ENCODE results near the gene IL22RA1. TPM values are rescaled to one million over a fixed set of nuclear protein-coding genes. Genes with fewer than 3 reads are reported as not detected.

IL22RA1 gene
- total RNA-seq, 1 experiment from 2014 or later = 5.0 TPM

GRCh38 chr1:24175033-24175755 lies 32.3 kb upstream of the IL22RA1 start:
- Histone ChIP-seq H2AFZ (no peak overlapping the region), H3K36me3 (ENCODE audit: low read depth) (no peaks in the 10 kb centered on the region), H3K79me2 (ENCODE audit: low read depth) (no peaks in the 10 kb centered on the region), H3K4me1 (replicated peaks; ENCODE audit: insufficient read depth) (peaks cover 11% of the 10 kb centered on the region; the same call in 1 of the 2 replicates), H3K4me3 (no peak overlapping the region), H4K20me1 (ENCODE audit: insufficient read depth) (no peaks in the 10 kb centered on the region), H3K27ac (0 out of 2 replicates have a peak overlapping the region, but pooled peaks have one; percentile 34), H3K27me3 (ENCODE audit: insufficient read depth, low read depth) (no peaks in the 10 kb centered on the region), H3K4me2 (0 out of 2 replicates have a peak overlapping the region, but pooled peaks have one; percentile 28), H3F3A (ENCODE audit: insufficient read depth, low read depth) (no peaks in the 10 kb centered on the region), H3K9me2 (ENCODE audit: insufficient read depth) (no peaks in the 10 kb centered on the region), H3K9me3 (ENCODE audit: insufficient read depth, low read depth) (no peaks in the 10 kb centered on the region)
- ChIA-PET POLR2A (ENCODE audit: unreplicated experiment) (no interaction called here), CTCF (no interaction called here)
- intact Hi-C loops (cut with micrococcal nuclease; ENCODE audit: unreplicated experiment) = no loop called here
- no peak for TF ChIP-seq EZH2 (IDR thresholded peaks at IDR 0.05; ENCODE audit: low read depth)
- no TSS peak for BruUV-seq (replicated peaks)
- DNase-seq = peak in 1 of 2 experiments; percentile 43

- Histone ChIP-seq H3K9me3 (ENCODE audit: insufficient read depth, low read depth) (no peaks in the 10 kb centered on the region), H3K4me2 (no peak overlapping the region), H3K36me3 (ENCODE audit: low read depth) (no peaks in the 10 kb centered on the region), H2AFZ (no peak overlapping the region), H3K27ac (no peak overlapping the region), H3K79me2 (ENCODE audit: low read depth) (no peaks in the 10 kb centered on the region), H3K4me1 (replicated peaks; ENCODE audit: insufficient read depth) (peaks cover 11% of the 10 kb centered on the region; the same call in 1 of the 2 replicates), H3F3A (ENCODE audit: insufficient read depth, low read depth) (no peaks in the 10 kb centered on the region), H3K27me3 (ENCODE audit: insufficient read depth, low read depth) (no peaks in the 10 kb centered on the region), H3K9me2 (ENCODE audit: insufficient read depth) (no peaks in the 10 kb centered on the region), H4K20me1 (ENCODE audit: insufficient read depth) (no peaks in the 10 kb centered on the region), H3K4me3 (no peak overlapping the region)
- intact Hi-C loops (cut with micrococcal nuclease; ENCODE audit: unreplicated experiment) = no loop called here
- POLR2A ChIA-PET (ENCODE audit: unreplicated experiment) = no interaction called here
- BruUV-seq (replicated peaks) = no TSS peak
- no peak for TF ChIP-seq EZH2 (IDR thresholded peaks at IDR 0.05; ENCODE audit: low read depth)
- TF ChIP-seq CTCF (conservative IDR thresholded peaks at IDR 0.05) = no peak
- CTCF ChIA-PET = no interaction called here
- no peak for DNase-seq
Measured at GRCh38 chr1:24173638-24174575, 31.0 kb upstream of the IL22RA1 start.

GRCh38 chr1:24172598-24172997 lies 29.7 kb upstream of the IL22RA1 start:
- Histone ChIP-seq H3K9me3 (ENCODE audit: insufficient read depth, low read depth) (no peaks in the 10 kb centered on the region), H3K4me3 (no peak overlapping the region), H3K27me3 (ENCODE audit: insufficient read depth, low read depth) (no peaks in the 10 kb centered on the region), H2AFZ (no peak overlapping the region), H3K4me2 (no peak overlapping the region), H3K4me1 (replicated peaks; ENCODE audit: insufficient read depth) (peaks cover 11% of the 10 kb centered on the region; the same call in 1 of the 2 replicates), H3K9me2 (ENCODE audit: insufficient read depth) (no peaks in the 10 kb centered on the region), H4K20me1 (ENCODE audit: insufficient read depth) (no peaks in the 10 kb centered on the region), H3F3A (ENCODE audit: insufficient read depth, low read depth) (no peaks in the 10 kb centered on the region), H3K36me3 (ENCODE audit: low read depth) (no peaks in the 10 kb centered on the region), H3K27ac (no peak overlapping the region), H3K79me2 (ENCODE audit: low read depth) (no peaks in the 10 kb centered on the region)
- no TSS peak for BruUV-seq (replicated peaks)
- ChIA-PET POLR2A (ENCODE audit: unreplicated experiment) (interaction anchor here (0.5 kb wide), 1 partner anchor 32 kb away, joined by 4 read pairs; no protein-coding TSS in a partner anchor), CTCF (no interaction called here)
- TF ChIP-seq EZH2 (IDR thresholded peaks at IDR 0.05; ENCODE audit: low read depth) (no peak), CTCF (conservative IDR thresholded peaks at IDR 0.05) (no peak)
- no peak for DNase-seq
- intact Hi-C loops (cut with micrococcal nuclease; ENCODE audit: unreplicated experiment) = no loop called here
